Neural cell (in vitro differentiated cells): ENCODE results near the gene MAST4.

Source experiments
- EP300 ChIP-seq: fragments of 450-650 bp; conservative IDR thresholded peaks from 2 replicates; pipeline ENCODE4 v1.6.1; 2014; ENCODE audit warnings: antibody characterized with exemption, mild to moderate bottlenecking, moderate library complexity; ENCODE audit not compliant: poor library complexity, severe bottlenecking
- RAD21 ChIP-seq: fragments of 450-650 bp; conservative IDR thresholded peaks from 2 replicates; pipeline ENCODE4 v1.6.1; 2014; ENCODE audit warnings: antibody characterized with exemption, mild to moderate bottlenecking, moderate library complexity
- TF ChIP-seq, protein P1 (sequence below): fragments of 450-650 bp; IDR thresholded peaks from 2 replicates; pipeline ENCODE4 v1.5.1; 2014; ENCODE audit warnings: antibody characterized with exemption, mild to moderate bottlenecking, moderate library complexity; ENCODE audit not compliant: poor library complexity, severe bottlenecking

DNA sequence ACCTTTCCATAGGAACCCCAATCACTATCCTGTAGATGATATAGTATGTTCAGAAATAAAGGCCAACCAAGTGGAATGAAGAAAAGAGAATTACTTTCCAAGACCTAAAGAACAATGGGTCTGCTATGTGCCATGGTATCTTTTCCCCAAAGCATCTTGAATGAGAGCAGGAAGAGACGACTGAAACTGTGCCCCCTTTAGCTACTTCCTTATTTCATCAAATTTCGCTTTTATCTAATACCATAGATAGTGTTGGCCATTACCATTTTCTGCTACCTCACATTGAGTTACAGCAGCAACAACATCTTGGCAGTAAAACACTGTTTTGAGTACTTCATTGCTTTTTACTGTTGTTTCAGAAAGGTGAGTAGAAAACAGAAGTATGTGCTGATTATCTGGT, 333.8 kb downstream of the MAST4 start:
- TF ChIP-seq, protein P1, sequence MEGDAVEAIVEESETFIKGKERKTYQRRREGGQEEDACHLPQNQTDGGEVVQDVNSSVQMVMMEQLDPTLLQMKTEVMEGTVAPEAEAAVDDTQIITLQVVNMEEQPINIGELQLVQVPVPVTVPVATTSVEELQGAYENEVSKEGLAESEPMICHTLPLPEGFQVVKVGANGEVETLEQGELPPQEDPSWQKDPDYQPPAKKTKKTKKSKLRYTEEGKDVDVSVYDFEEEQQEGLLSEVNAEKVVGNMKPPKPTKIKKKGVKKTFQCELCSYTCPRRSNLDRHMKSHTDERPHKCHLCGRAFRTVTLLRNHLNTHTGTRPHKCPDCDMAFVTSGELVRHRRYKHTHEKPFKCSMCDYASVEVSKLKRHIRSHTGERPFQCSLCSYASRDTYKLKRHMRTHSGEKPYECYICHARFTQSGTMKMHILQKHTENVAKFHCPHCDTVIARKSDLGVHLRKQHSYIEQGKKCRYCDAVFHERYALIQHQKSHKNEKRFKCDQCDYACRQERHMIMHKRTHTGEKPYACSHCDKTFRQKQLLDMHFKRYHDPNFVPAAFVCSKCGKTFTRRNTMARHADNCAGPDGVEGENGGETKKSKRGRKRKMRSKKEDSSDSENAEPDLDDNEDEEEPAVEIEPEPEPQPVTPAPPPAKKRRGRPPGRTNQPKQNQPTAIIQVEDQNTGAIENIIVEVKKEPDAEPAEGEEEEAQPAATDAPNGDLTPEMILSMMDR: no peak
- TF ChIP-seq EP300: no peak
- TF ChIP-seq RAD21: no peak
